HepG2 (cell line): ENCODE measurements around the gene CMIP. TPM values are rescaled to one million over a fixed set of nuclear protein-coding genes. Genes with fewer than 3 reads are reported as not detected.

Source experiments
- AKAP8 ChIP-seq: sonication (generic); formaldehyde crosslinking; IDR thresholded peaks from 2 replicates; pipeline ENCODE4 v1.5.1; 2020; ENCODE audit warnings: mild to moderate bottlenecking, missing genetic modification reagents
- NR2F6 ChIP-seq, 2 experiments: IDR thresholded peaks; 2 replicates each; pipeline ENCODE4 v1.6.1; 2016; ENCODE audit warnings: antibody characterized with exemption in 1 of 2, mild to moderate bottlenecking in 1 of 2
- PPARG ChIP-seq: conservative IDR thresholded peaks from 2 replicates; pipeline ENCODE4 v1.6.1; 2016; ENCODE audit warnings: missing biosample characterization, missing genetic modification reagents
- PRPF4 ChIP-seq: fragments of 200-400 bp; formaldehyde crosslinking; IDR thresholded peaks from 2 replicates; pipeline ENCODE4 v1.6.1; 2016; ENCODE audit warnings: low read length, low read depth; ENCODE audit not compliant: poor library complexity, severe bottlenecking
- RFX5 ChIP-seq: IDR thresholded peaks from 2 replicates; pipeline ENCODE4 v1.6.1; 2011; ENCODE audit warnings: low read depth, low read length, improper control_type of control experiment
- SIX4 ChIP-seq: sonication (generic); formaldehyde crosslinking; IDR thresholded peaks from 2 replicates; pipeline ENCODE4 v1.4.0; 2020; ENCODE audit warnings: missing genetic modification reagents
- SMAD3 ChIP-seq: sonication (generic); formaldehyde crosslinking; IDR thresholded peaks from 2 replicates; pipeline ENCODE4 v1.4.0; 2020; ENCODE audit warnings: missing genetic modification reagents
- SRSF9 ChIP-seq: fragments of 200-400 bp; formaldehyde crosslinking; IDR thresholded peaks from 2 replicates; pipeline ENCODE4 v1.6.1; 2018; ENCODE audit warnings: borderline replicate concordance, mild to moderate bottlenecking, low read depth, low read length; ENCODE audit not compliant: insufficient read depth, poor library complexity, severe bottlenecking
- TAF15 ChIP-seq: fragments of 200-400 bp; formaldehyde crosslinking; IDR thresholded peaks from one replicate; pipeline ENCODE4 v1.6.1; 2018; ENCODE audit warnings: mild to moderate bottlenecking, low read depth, low read length; ENCODE audit not compliant: poor library complexity, severe bottlenecking
- TBX2 ChIP-seq: sonication (generic); formaldehyde crosslinking; IDR thresholded peaks from 2 replicates; pipeline ENCODE4 v1.5.0; 2020; ENCODE audit warnings: missing genetic modification reagents, mild to moderate bottlenecking, borderline replicate concordance
- ZBTB7A ChIP-seq: sonication (generic); formaldehyde crosslinking; IDR thresholded peaks from 2 replicates; pipeline ENCODE4 v1.8.0; 2022; ENCODE audit warnings: mild to moderate bottlenecking, missing genetic modification reagents
- ZC3H4 ChIP-seq: sonication (generic); formaldehyde crosslinking; IDR thresholded peaks from 2 replicates; pipeline ENCODE4 v1.4.0; 2020; ENCODE audit warnings: missing genetic modification reagents, borderline replicate concordance
- ZKSCAN5 ChIP-seq: sonication (generic); formaldehyde crosslinking; IDR thresholded peaks from 2 replicates; pipeline ENCODE4 v1.5.1; 2020; ENCODE audit warnings: mild to moderate bottlenecking, missing genetic modification reagents
- ZNF101 ChIP-seq: sonication (generic); formaldehyde crosslinking; IDR thresholded peaks from 2 replicates; pipeline ENCODE4 v1.4.0; 2020; ENCODE audit warnings: mild to moderate bottlenecking, low read depth, missing genetic modification reagents, borderline replicate concordance
- ZNF180 ChIP-seq: sonication (generic); formaldehyde crosslinking; IDR thresholded peaks from 2 replicates; pipeline ENCODE4 v1.4.0; 2020; ENCODE audit warnings: low read depth, missing genetic modification reagents, borderline replicate concordance
- ZNF20 ChIP-seq: sonication (generic); formaldehyde crosslinking; IDR thresholded peaks from 2 replicates; pipeline ENCODE4 v1.4.0; 2020; ENCODE audit warnings: mild to moderate bottlenecking, moderate library complexity, missing genetic modification reagents
- ZNF589 ChIP-seq: sonication (generic); formaldehyde crosslinking; conservative IDR thresholded peaks from 2 replicates; pipeline ENCODE4 v1.8.0; 2022; ENCODE audit warnings: mild to moderate bottlenecking, moderate library complexity, missing genetic modification reagents
- ZNF674 ChIP-seq: sonication (generic); formaldehyde crosslinking; IDR thresholded peaks from 2 replicates; pipeline ENCODE4 v1.5.0; 2020; ENCODE audit warnings: low read depth, mild to moderate bottlenecking, missing genetic modification reagents
- ZNF891 ChIP-seq: sonication (generic); formaldehyde crosslinking; IDR thresholded peaks from 2 replicates; pipeline ENCODE4 v1.5.0; 2020; ENCODE audit warnings: mild to moderate bottlenecking, missing genetic modification reagents
- polyA plus RNA-seq, 8 experiments: library from polyadenylated mRNA; depleted of rRNA in 3 of 8; stranded (reverse) in 7 of 8; unstranded in 1 of 8; fragments of >200 nt; fragmentation: Illumina TruSeq in 4 of 8; extraction: Trizol in 4 of 8; gene quantifications; 2 replicates each; pipeline versions ENCODE4 v1.2.1 to v1.2.3, GENCODE V29; 2011 to 2016; ENCODE audit warnings: low read depth in 4 of 8, missing spikeins in 1 of 8, mixed read lengths in 1 of 8; ENCODE audit not compliant: insufficient read depth in 1 of 8
- total RNA-seq, 5 experiments: library from RNA; depleted of rRNA; stranded (reverse); fragments of >200 nt; fragmentation: Illumina TruSeq; extraction: Trizol; gene quantifications; 2 replicates each; pipeline ENCODE4 v1.2.3, GENCODE V29; 2016; ENCODE audit warnings: low read depth in 1 of 5
- TF ChIP-seq, protein P1 (sequence below): IDR thresholded peaks from 2 replicates; pipeline ENCODE4 v1.6.1; 2016
- TF ChIP-seq, protein P2 (sequence below): sonication (generic); formaldehyde crosslinking; IDR thresholded peaks from 2 replicates; pipeline ENCODE4 v1.4.0; 2020; ENCODE audit warnings: missing genetic modification reagents
- TF ChIP-seq, protein P3 (sequence below): sonication (generic); formaldehyde crosslinking; IDR thresholded peaks from 2 replicates; pipeline ENCODE4 v1.4.0; 2020; ENCODE audit warnings: missing genetic modification reagents
- TF ChIP-seq, protein P4 (sequence below): sonication (generic); formaldehyde crosslinking; conservative IDR thresholded peaks from 2 replicates; pipeline ENCODE4 v1.8.0; 2022; ENCODE audit warnings: low read depth, missing genetic modification reagents

The CMIP gene
- total and polyA plus RNA-seq, 2 of the 13 experiments (the other 11 are each of a cell fraction or from before 2014, with no cell fraction given), result 10.9 to 18.1 TPM

DNA sequence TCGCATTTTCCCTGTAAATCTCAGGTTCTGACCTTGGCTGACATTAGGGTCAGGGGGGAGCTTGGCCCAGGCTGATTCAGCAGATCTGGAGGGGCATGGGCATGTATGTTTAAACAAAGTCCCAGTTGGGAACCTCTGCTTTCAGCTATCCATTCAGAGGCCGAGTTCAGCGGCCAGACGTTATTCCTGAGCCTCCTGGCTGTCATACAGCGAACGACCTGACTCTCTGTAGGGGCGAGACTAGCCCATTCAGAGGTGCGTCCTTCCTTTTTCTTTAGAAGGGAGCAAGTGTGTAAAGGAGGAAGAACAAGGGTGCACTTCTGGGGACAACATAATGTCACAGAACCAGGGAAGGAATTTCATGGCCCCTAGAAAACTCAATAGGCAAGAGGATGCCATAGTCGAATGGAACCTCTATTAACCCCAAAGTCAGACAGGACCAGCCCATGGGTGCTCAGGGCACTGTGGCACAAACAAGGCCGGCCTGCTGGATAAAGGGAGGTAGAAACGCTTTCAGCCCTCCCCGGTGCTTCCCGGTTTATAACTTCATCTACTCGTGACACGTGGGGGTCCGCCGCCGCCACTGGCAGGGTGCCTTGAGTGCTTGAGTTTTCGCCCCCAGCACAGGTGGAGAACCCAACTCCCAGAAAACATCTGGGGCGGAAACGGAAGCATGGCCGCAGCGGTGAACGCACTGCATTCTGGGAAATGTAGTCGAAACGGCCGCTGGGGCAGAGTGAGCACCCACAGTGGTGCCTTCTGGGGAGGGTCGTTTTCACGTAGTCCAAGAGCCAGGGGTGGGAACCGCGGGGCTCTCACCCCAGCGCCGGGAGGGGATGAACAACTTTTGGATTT, 301.3 kb downstream of the CMIP start (continued):
- TF ChIP-seq ZNF101, result no peak
- peak; percentile 71 for TF ChIP-seq ZNF891 (CRISPR knock-in tag)
- no peak for TF ChIP-seq RFX5
- TF ChIP-seq, protein P1, sequence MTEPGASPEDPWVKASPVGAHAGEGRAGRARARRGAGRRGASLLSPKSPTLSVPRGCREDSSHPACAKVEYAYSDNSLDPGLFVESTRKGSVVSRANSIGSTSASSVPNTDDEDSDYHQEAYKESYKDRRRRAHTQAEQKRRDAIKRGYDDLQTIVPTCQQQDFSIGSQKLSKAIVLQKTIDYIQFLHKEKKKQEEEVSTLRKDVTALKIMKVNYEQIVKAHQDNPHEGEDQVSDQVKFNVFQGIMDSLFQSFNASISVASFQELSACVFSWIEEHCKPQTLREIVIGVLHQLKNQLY (CRISPR knock-in tag), result 0 out of 2 replicates have a peak, but pooled peaks have one; percentile 21
- TF ChIP-seq SIX4 (CRISPR knock-in tag), result no peak
- TF ChIP-seq PPARG (CRISPR knock-in tag), result no peak
- no peak for TF ChIP-seq ZNF674
- TF ChIP-seq, protein P2, sequence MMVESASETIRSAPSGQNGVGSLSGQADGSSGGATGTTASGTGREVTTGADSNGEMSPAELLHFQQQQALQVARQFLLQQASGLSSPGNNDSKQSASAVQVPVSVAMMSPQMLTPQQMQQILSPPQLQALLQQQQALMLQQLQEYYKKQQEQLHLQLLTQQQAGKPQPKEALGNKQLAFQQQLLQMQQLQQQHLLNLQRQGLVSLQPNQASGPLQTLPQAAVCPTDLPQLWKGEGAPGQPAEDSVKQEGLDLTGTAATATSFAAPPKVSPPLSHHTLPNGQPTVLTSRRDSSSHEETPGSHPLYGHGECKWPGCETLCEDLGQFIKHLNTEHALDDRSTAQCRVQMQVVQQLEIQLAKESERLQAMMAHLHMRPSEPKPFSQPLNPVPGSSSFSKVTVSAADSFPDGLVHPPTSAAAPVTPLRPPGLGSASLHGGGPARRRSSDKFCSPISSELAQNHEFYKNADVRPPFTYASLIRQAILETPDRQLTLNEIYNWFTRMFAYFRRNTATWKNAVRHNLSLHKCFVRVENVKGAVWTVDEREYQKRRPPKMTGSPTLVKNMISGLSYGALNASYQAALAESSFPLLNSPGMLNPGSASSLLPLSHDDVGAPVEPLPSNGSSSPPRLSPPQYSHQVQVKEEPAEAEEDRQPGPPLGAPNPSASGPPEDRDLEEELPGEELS (CRISPR knock-in tag), result 0 out of 2 replicates have a peak, but pooled peaks have one; percentile 16
- no peak for TF ChIP-seq ZNF589 (CRISPR knock-in tag)
- TF ChIP-seq TAF15, result no peak
- no peak for TF ChIP-seq ZBTB7A (CRISPR knock-in tag)
- TF ChIP-seq ZKSCAN5, result no peak
- no peak for TF ChIP-seq NR2F6 (IDR thresholded peaks at IDR 0.05)
- TF ChIP-seq NR2F6 (CRISPR knock-in tag; IDR thresholded peaks at IDR 0.05), result peak; percentile 27; the same call in 1 of the 2 replicates
- no peak for TF ChIP-seq PRPF4
- no peak for TF ChIP-seq ZNF180 (CRISPR knock-in tag)
- no peak for TF ChIP-seq AKAP8 (CRISPR knock-in tag)
- no peak for TF ChIP-seq SRSF9
- no peak for TF ChIP-seq SMAD3
- TF ChIP-seq, protein P3, sequence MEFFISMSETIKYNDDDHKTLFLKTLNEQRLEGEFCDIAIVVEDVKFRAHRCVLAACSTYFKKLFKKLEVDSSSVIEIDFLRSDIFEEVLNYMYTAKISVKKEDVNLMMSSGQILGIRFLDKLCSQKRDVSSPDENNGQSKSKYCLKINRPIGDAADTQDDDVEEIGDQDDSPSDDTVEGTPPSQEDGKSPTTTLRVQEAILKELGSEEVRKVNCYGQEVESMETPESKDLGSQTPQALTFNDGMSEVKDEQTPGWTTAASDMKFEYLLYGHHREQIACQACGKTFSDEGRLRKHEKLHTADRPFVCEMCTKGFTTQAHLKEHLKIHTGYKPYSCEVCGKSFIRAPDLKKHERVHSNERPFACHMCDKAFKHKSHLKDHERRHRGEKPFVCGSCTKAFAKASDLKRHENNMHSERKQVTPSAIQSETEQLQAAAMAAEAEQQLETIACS (CRISPR knock-in tag), result no peak
- TF ChIP-seq, protein P4, sequence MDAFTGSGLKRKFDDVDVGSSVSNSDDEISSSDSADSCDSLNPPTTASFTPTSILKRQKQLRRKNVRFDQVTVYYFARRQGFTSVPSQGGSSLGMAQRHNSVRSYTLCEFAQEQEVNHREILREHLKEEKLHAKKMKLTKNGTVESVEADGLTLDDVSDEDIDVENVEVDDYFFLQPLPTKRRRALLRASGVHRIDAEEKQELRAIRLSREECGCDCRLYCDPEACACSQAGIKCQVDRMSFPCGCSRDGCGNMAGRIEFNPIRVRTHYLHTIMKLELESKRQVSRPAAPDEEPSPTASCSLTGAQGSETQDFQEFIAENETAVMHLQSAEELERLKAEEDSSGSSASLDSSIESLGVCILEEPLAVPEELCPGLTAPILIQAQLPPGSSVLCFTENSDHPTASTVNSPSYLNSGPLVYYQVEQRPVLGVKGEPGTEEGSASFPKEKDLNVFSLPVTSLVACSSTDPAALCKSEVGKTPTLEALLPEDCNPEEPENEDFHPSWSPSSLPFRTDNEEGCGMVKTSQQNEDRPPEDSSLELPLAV (CRISPR knock-in tag), result no peak
- no peak for TF ChIP-seq TBX2
- no peak for TF ChIP-seq ZNF20 (CRISPR knock-in tag)
- peak; percentile 76; the same call in 1 of the 2 replicates for TF ChIP-seq ZC3H4 (CRISPR knock-in tag)
